Calu3 (cell line): ENCODE results near the gene NUMBL. TPM values are rescaled to one million over a fixed set of nuclear protein-coding genes. Genes with fewer than 3 reads are reported as not detected.

ENCODE experiments used
- BruUV-seq: library from RNA; stranded (reverse); fragments of 400-500 nt; replicated peaks from 2 replicates; lab custom pipeline; 2021; lab: Mats Ljungman, UMichigan
- CTCF ChIA-PET: fragments of 300-600 bp; sonication (Branson Sonifier 250); formaldehyde crosslinking; loops from one replicate; lab custom pipeline; 2022; ENCODE audit warnings: antibody characterized with exemption; lab: Charles Lee
- DNase-seq: peaks from one replicate; pipeline ENCODE4 v3.0.0; 2022
- H3K27ac Mint-ChIP-seq: one replicate; pipeline ENCODE4 v1.8.0; 2022; ENCODE audit warnings: mixed read lengths; ENCODE audit not compliant: unreplicated experiment
- H3K27me3 Mint-ChIP-seq: one replicate; pipeline ENCODE4 v1.8.0; 2022; ENCODE audit warnings: mixed read lengths; ENCODE audit not compliant: unreplicated experiment
- H3K36me3 Mint-ChIP-seq: one replicate; pipeline ENCODE4 v1.8.0; 2022; ENCODE audit warnings: mild to moderate bottlenecking, moderate library complexity, mixed read lengths; ENCODE audit not compliant: insufficient read depth, unreplicated experiment
- H3K4me1 Mint-ChIP-seq: one replicate; pipeline ENCODE4 v1.8.0; 2022; ENCODE audit warnings: mild to moderate bottlenecking, low read depth, mixed read lengths; ENCODE audit not compliant: unreplicated experiment
- H3K4me3 Mint-ChIP-seq: one replicate; pipeline ENCODE4 v1.8.0; 2022; ENCODE audit warnings: mild to moderate bottlenecking, low read depth, moderate library complexity, mixed read lengths; ENCODE audit not compliant: unreplicated experiment
- H3K9me3 Mint-ChIP-seq: one replicate; pipeline ENCODE4 v1.8.0; 2022; ENCODE audit warnings: low read depth, mixed read lengths; ENCODE audit not compliant: unreplicated experiment
- intact Hi-C: fragments of 100-400 bp; cut with micrococcal nuclease; formaldehyde crosslinking; loops from one replicate; pipeline ENCODE4 v1.10.0; 2022; ENCODE audit not compliant: unreplicated experiment
- total RNA-seq: library from RNA; stranded (reverse); gene quantifications from 2 replicates; pipeline ENCODE4 v1.2.3, GENCODE V29; 2022
- TF ChIP-seq, protein P1 (sequence below): fragments of 200-600 bp; IDR thresholded peaks from one replicate; pipeline ENCODE4 v1.8.0; 2022; ENCODE audit warnings: antibody characterized with exemption; ENCODE audit not compliant: unreplicated experiment

Gene NUMBL
- total RNA-seq, 1 experiment from 2014 or later: 21.4 TPM

DNA sequence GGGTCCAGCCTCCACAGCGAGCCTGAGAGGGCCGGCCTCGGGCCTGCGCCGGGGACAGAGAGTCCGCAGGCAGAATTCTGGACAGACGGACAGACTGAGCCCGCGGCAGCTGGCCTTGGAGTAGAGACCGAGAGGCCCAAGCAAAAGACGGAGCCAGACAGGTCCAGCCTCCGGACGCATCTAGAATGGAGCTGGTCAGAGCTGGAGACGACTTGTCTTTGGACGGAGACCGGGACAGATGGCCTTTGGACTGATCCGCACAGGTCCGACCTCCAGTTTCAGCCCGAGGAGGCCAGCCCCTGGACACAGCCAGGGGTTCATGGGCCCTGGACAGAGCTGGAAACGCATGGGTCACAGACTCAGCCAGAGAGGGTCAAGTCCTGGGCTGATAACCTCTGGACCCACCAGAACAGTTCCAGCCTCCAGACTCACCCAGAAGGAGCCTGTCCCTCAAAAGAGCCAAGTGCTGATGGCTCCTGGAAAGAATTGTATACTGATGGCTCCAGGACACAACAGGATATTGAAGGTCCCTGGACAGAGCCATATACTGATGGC, 27.0 kb upstream of the NUMBL start:
- TF ChIP-seq, protein P1, sequence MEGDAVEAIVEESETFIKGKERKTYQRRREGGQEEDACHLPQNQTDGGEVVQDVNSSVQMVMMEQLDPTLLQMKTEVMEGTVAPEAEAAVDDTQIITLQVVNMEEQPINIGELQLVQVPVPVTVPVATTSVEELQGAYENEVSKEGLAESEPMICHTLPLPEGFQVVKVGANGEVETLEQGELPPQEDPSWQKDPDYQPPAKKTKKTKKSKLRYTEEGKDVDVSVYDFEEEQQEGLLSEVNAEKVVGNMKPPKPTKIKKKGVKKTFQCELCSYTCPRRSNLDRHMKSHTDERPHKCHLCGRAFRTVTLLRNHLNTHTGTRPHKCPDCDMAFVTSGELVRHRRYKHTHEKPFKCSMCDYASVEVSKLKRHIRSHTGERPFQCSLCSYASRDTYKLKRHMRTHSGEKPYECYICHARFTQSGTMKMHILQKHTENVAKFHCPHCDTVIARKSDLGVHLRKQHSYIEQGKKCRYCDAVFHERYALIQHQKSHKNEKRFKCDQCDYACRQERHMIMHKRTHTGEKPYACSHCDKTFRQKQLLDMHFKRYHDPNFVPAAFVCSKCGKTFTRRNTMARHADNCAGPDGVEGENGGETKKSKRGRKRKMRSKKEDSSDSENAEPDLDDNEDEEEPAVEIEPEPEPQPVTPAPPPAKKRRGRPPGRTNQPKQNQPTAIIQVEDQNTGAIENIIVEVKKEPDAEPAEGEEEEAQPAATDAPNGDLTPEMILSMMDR: no peak
- H3K27me3 Mint-ChIP-seq: no peaks in the 10 kb centered on the region
- TSS peak; percentile 30 for BruUV-seq
- CTCF ChIA-PET: interaction anchor here (2.0 to 2.1 kb wide), 2 partner anchors 33 to 60 kb away, joined by 7 to 8 read pairs; partner anchors contain the start of genes ACTMAP and RAB4B
- H3K4me3 Mint-ChIP-seq: peak overlapping the region; percentile 78
- intact Hi-C loops: loop anchor here (5.0 kb wide), 1 partner anchor 35 kb away; the partner anchor contains the start of genes ACTMAP and SNRPA
- H3K4me1 Mint-ChIP-seq: peaks cover 34% of the 10 kb centered on the region
- peaks cover 96% of the 10 kb centered on the region for H3K36me3 Mint-ChIP-seq
- no peaks in the 10 kb centered on the region for H3K9me3 Mint-ChIP-seq
- DNase-seq: no peak
- peak overlapping the region; percentile 93 for H3K27ac Mint-ChIP-seq

DNA sequence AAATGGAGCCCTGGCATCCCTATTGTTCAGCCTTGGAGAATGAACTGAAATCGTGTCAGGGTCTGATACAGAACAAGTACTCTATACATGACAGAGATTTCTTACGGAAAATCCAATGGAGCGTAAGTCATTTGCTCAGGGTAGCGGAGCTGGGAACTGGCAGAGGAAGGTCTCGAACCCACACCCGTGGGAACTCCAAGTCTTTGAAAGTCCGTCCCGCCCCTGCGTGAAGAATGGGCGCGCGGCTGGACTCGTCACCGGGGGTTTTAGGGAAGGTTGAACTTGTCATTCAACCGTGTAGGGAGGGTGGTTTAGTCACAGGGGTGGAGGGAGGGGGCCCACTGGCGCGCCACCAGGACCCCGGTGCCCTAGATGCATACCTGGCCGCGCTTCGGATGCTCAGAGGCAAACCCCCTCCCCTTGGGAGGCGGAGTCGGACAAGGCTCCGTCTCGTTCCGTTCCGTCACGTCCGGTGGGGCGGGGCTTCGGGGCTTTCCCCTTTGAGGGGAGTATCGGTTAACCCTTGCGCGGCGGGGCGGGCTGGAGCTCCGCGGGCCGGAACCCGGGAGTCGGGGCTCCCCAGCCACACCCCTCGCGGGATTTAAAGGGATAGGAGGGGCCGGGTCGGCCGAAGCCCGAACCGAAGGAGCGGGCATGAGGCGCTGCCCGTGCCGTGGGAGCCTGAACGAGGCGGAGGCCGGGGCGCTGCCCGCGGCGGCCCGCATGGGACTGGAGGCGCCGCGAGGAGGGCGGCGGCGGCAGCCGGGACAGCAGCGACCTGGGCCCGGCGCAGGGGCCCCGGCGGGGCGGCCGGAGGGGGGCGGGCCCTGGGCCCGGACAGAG, 26.3 kb upstream of the NUMBL start, which contains the start of the genes COQ8B and ITPKC:
Gene COQ8B, minus strand, starts transcription at position 405 of the 843 bp plus-strand sequence. CDS start 2,254 bp downstream, outside the sequence.
Gene ITPKC, plus strand, starts transcription at position 631 of the 843 bp plus-strand sequence. Its CDS starts 24 bp downstream, at position 655.
- peaks cover 95% of the 10 kb centered on the region for H3K36me3 Mint-ChIP-seq
- H3K27me3 Mint-ChIP-seq: no peaks in the 10 kb centered on the region
- DNase-seq: peak; percentile 100
- H3K4me3 Mint-ChIP-seq: peak within 1 kb of the TSS; percentile 78
- TF ChIP-seq, protein P1: no peak
- intact Hi-C loops: loop anchor here (5.0 kb wide), 1 partner anchor 36 kb away; the partner anchor contains the start of genes ACTMAP and SNRPA
- H3K4me1 Mint-ChIP-seq: peaks cover 29% of the 10 kb centered on the region
- peak within 1 kb of the TSS; percentile 93 for H3K27ac Mint-ChIP-seq
- TSS peak; percentile 82 for BruUV-seq
- CTCF ChIA-PET: interaction anchor here (0.8 to 2.1 kb wide), 4 partner anchors 34 to 284 kb away, joined by 3 to 8 read pairs (median 5); partner anchors contain the start of genes ACTMAP and RAB4B
- no peaks in the 10 kb centered on the region for H3K9me3 Mint-ChIP-seq

DNA sequence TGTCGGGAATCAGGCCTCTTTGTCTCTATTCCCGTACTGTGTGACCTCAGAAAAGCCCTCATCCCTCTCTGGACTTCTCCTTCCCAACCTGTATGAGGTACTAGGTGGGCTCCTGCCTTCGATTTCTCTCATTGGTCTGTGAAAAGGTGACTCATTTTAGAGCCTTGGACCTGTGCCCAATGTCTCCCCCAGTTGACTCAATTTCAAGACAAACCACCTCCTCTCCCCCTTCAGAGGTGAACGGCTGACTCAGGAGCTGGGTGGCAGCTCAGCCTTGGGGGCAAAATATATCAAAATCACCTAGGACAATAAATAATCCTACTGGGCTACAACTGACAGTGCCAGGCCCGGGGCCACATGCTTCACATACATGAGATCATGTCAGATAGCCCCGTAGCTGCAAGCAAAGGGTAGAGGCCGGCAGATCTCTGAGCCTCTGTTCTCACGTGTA, 25.6 kb upstream of the NUMBL start:
- peak; percentile 79 for DNase-seq
- CTCF ChIA-PET: interaction anchor here (0.8 to 2.1 kb wide), 4 partner anchors 34 to 284 kb away, joined by 3 to 8 read pairs (median 5); partner anchors contain the start of genes ACTMAP and RAB4B
- Mint-ChIP-seq H3K27ac (peak overlapping the region; percentile 93), H3K4me3 (peak overlapping the region; percentile 78), H3K9me3 (no peaks in the 10 kb centered on the region), H3K36me3 (peaks cover 89% of the 10 kb centered on the region), H3K4me1 (peaks cover 25% of the 10 kb centered on the region), H3K27me3 (no peaks in the 10 kb centered on the region)
- TF ChIP-seq, protein P1: no peak
- no TSS peak for BruUV-seq
- intact Hi-C loops: loop anchor here (5.0 kb wide), 1 partner anchor 36 kb away; the partner anchor contains the start of genes ACTMAP and SNRPA
